HCT116 (cell line): ENCODE data around the gene TRABD.

Experiments
- CEBPB ChIP-seq: IDR thresholded peaks from 2 replicates; pipeline ENCODE4 v1.6.1; 2012; ENCODE audit warnings: low read depth
- EGR1 ChIP-seq: IDR thresholded peaks from 2 replicates; pipeline ENCODE4 v1.6.1; 2012; ENCODE audit warnings: low read depth
- EZH2 ChIP-seq: fragments of 200-600 bp; sonication (generic); IDR thresholded peaks from 2 replicates; pipeline ENCODE4 v1.6.1; 2017; ENCODE audit warnings: antibody characterized with exemption, mixed run types
- EZH2phosphoT487 ChIP-seq: fragments of 200-600 bp; IDR thresholded peaks from 2 replicates; pipeline ENCODE4 v1.6.1; 2018; ENCODE audit warnings: antibody characterized with exemption, borderline replicate concordance
- JUND ChIP-seq: IDR thresholded peaks from 2 replicates; pipeline ENCODE4 v1.6.1; 2012
- POLR2A ChIP-seq: IDR thresholded peaks from 2 replicates; pipeline ENCODE4 v1.7.0; 2011; ENCODE audit warnings: borderline replicate concordance; ENCODE audit not compliant: insufficient read depth, insufficient read length; ENCODE audit errors: extremely low read depth
- POLR2AphosphoS5 ChIP-seq: IDR thresholded peaks from 2 replicates; pipeline ENCODE4 v1.6.1; 2011; ENCODE audit warnings: mild to moderate bottlenecking, low read depth, low read length, moderate library complexity
- RAD21 ChIP-seq: IDR thresholded peaks from 2 replicates; pipeline ENCODE4 v1.6.1; 2012; ENCODE audit warnings: low read depth, mild to moderate bottlenecking
- SIN3A ChIP-seq: IDR thresholded peaks from 2 replicates; pipeline ENCODE4 v1.6.1; 2012; ENCODE audit warnings: low read depth
- ZNF274 ChIP-seq: fragments of 200-500 bp; sonication (Bioruptor generic); IDR thresholded peaks from 2 replicates; pipeline ENCODE4 v1.6.1; 2014; ENCODE audit warnings: mild to moderate bottlenecking, low read depth, low read length, inconsistent platforms
- TF ChIP-seq, protein P1 (sequence below), 3 experiments: fragments of 200-600 bp in 1 of 3; sonication (generic) in 1 of 3; IDR thresholded peaks in 2 of 3; conservative IDR thresholded peaks in 1 of 3; 2 replicates each; pipeline ENCODE4 v1.5.1; 2012 to 2017; ENCODE audit warnings: low read depth in 2 of 3, low read length in 2 of 3, antibody characterized with exemption in 1 of 3, borderline replicate concordance in 1 of 3, control low read depth in 1 of 3, mild to moderate bottlenecking in 1 of 3, mixed read lengths in 1 of 3, mixed run types in 1 of 3, moderate library complexity in 1 of 3; ENCODE audit not compliant: insufficient read depth in 1 of 3
- TF ChIP-seq, protein P2 (sequence below): IDR thresholded peaks from 2 replicates; pipeline ENCODE4 v1.6.1; 2012; ENCODE audit warnings: low read depth
- TF ChIP-seq, protein P3 (sequence below): IDR thresholded peaks from 2 replicates; pipeline ENCODE4 v1.6.1; 2011; ENCODE audit warnings: mild to moderate bottlenecking, low read length, moderate library complexity; ENCODE audit not compliant: insufficient replicate concordance; ENCODE audit errors: extremely low read depth

DNA sequence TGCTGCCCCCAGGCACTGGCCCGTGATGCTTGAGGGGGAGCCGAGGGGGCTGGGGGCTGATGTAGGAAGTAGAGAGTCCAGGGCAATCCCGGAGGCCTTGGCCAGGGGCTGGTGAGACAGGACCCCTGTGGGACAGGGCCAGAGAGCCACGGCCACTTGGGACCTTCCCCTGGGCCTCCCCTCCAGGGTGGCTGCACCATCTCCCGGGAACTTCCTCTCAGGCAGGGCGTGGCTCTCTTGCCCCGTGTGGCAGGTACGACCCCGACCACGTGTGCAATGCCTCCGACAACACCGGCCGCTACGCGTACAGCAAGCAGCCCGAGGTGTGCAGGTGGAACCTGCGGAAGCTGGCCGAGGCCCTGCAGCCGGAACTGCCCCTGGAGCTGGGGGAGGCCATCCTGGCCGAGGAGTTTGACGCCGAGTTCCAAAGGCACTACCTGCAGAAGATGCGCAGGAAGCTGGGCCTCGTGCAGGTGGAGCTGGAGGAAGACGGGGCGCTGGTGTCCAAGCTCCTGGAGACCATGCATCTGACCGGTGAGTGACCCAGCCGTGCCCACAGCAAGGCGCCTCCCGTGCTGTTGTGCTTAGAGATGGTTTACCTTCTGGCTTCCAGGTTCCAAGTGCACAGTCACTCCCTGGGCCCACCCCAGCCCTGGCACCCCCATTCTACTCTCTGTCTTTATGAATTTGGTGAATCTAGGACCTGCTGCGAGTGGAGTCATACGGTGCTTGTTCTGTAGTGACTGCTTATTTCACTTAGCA, 24.8 kb downstream of the TRABD start:
- TF ChIP-seq, protein P1, sequence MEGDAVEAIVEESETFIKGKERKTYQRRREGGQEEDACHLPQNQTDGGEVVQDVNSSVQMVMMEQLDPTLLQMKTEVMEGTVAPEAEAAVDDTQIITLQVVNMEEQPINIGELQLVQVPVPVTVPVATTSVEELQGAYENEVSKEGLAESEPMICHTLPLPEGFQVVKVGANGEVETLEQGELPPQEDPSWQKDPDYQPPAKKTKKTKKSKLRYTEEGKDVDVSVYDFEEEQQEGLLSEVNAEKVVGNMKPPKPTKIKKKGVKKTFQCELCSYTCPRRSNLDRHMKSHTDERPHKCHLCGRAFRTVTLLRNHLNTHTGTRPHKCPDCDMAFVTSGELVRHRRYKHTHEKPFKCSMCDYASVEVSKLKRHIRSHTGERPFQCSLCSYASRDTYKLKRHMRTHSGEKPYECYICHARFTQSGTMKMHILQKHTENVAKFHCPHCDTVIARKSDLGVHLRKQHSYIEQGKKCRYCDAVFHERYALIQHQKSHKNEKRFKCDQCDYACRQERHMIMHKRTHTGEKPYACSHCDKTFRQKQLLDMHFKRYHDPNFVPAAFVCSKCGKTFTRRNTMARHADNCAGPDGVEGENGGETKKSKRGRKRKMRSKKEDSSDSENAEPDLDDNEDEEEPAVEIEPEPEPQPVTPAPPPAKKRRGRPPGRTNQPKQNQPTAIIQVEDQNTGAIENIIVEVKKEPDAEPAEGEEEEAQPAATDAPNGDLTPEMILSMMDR (IDR thresholded peaks at IDR 0.05 in 2 of 3, conservative IDR thresholded peaks at IDR 0.05 in 1 of 3; ENCODE audit: borderline replicate concordance in 1 of 3, insufficient read depth in 1 of 3, low read depth in 2 of 3, low read length in 2 of 3), result no peak
- no peak for TF ChIP-seq POLR2AphosphoS5
- TF ChIP-seq, protein P2, sequence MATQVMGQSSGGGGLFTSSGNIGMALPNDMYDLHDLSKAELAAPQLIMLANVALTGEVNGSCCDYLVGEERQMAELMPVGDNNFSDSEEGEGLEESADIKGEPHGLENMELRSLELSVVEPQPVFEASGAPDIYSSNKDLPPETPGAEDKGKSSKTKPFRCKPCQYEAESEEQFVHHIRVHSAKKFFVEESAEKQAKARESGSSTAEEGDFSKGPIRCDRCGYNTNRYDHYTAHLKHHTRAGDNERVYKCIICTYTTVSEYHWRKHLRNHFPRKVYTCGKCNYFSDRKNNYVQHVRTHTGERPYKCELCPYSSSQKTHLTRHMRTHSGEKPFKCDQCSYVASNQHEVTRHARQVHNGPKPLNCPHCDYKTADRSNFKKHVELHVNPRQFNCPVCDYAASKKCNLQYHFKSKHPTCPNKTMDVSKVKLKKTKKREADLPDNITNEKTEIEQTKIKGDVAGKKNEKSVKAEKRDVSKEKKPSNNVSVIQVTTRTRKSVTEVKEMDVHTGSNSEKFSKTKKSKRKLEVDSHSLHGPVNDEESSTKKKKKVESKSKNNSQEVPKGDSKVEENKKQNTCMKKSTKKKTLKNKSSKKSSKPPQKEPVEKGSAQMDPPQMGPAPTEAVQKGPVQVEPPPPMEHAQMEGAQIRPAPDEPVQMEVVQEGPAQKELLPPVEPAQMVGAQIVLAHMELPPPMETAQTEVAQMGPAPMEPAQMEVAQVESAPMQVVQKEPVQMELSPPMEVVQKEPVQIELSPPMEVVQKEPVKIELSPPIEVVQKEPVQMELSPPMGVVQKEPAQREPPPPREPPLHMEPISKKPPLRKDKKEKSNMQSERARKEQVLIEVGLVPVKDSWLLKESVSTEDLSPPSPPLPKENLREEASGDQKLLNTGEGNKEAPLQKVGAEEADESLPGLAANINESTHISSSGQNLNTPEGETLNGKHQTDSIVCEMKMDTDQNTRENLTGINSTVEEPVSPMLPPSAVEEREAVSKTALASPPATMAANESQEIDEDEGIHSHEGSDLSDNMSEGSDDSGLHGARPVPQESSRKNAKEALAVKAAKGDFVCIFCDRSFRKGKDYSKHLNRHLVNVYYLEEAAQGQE, result no peak
- TF ChIP-seq SIN3A, result no peak
- no peak for TF ChIP-seq EZH2phosphoT487
- TF ChIP-seq EZH2, result no peak
- TF ChIP-seq RAD21, result no peak
- TF ChIP-seq POLR2A, result no peak
- no peak for TF ChIP-seq CEBPB
- no peak for TF ChIP-seq JUND
- no peak for TF ChIP-seq EGR1
- no peak for TF ChIP-seq ZNF274
- TF ChIP-seq, protein P3, sequence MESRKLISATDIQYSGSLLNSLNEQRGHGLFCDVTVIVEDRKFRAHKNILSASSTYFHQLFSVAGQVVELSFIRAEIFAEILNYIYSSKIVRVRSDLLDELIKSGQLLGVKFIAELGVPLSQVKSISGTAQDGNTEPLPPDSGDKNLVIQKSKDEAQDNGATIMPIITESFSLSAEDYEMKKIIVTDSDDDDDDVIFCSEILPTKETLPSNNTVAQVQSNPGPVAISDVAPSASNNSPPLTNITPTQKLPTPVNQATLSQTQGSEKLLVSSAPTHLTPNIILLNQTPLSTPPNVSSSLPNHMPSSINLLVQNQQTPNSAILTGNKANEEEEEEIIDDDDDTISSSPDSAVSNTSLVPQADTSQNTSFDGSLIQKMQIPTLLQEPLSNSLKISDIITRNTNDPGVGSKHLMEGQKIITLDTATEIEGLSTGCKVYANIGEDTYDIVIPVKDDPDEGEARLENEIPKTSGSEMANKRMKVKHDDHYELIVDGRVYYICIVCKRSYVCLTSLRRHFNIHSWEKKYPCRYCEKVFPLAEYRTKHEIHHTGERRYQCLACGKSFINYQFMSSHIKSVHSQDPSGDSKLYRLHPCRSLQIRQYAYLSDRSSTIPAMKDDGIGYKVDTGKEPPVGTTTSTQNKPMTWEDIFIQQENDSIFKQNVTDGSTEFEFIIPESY, result no peak
